NCI-H2171 treated with DMSO at 0.1 percent for 48 hours (cell line): Measurements from ENCODE around the gene EGLN1.
A peak's percentile ranks its signal among the peaks of the same experiment; 100 is the strongest.

Source experiments
- DNase-seq: peaks from one replicate; lab custom pipeline; 2025; lab: John Stamatoyannopoulos, UW

The EGLN1 gene

DNA sequence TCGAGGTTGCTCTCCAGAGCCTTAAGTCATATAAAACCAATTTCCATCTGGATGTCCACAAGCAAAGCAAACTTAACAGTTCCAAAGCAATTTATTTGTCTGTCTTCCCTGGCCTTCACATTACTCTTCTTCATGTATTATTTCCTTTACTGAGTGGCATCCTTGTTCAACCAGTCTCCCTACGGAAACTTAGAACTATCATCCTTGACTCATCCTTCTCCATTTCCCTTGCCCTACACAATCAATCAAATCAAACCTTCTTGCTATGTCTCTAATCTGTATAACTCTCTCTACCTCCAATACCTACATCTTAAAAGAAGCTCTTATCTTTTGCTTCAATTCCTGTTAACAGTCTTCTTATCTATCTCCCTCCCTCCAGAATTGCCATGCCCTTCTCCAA lies 25.4 kb downstream of the EGLN1 start:
- no peak for DNase-seq

DNA sequence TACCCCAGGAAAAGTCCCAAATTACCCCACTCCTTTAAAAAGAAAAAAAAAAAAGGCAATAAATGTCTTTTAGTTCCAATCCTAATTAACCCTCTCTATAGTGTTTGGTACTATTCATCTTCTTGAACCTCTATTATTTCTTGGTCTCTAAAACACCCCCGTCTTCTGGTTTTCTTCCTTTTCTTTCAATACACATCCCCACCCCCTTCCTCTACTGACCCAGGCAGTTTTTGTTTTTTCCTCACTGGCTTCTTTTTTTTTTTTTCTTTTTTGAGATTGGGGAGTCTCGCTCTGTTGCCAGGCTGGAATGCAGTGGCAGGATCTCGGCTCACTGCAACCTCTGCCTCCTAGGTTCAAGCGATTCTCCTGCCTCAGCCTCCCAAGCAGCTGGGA lies 26.1 kb downstream of the EGLN1 start:
- DNase-seq: no peak

DNA sequence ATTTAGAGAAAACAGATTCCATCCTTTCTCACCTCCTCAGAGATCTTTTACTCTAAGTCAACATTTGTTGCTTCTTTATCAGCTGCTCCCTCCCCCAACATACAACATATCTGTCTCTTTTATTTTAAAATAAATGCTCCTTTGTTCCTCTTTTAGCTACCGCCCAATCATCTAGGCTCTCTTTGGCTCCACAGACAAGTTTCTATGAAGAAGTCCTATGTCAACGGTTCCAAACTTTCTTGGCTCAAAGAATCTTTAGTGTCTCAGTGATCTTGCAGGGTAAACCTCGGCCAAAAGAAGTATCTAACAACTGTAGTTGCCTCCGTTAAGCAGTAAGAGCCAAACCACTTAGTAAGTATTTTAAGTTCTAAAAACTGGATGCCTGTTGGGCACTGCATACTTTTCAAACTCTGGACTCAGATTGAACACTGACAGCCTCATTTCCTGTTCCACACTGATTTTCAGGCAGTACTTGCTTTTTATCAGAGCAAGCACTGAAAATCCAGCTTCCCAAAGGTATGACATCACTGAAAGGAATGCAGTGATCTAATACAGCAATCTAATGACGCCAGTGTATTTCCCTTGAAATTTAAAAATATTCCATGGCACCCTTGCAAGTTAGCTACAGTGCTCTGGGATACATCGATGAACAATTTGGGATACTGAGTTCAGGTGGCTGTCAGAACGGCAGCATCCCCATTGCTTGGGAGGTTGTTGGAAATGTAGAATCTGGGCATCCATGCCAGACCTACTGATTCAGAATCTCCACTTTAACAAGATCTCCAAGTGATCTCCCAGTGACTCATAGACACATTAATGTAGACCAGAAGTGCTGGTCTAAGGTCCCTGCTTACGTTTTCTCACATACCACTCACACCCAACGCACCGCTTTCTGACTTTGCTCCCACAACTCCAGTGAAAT lies 26.8 kb downstream of the EGLN1 start:
- no peak for DNase-seq

DNA sequence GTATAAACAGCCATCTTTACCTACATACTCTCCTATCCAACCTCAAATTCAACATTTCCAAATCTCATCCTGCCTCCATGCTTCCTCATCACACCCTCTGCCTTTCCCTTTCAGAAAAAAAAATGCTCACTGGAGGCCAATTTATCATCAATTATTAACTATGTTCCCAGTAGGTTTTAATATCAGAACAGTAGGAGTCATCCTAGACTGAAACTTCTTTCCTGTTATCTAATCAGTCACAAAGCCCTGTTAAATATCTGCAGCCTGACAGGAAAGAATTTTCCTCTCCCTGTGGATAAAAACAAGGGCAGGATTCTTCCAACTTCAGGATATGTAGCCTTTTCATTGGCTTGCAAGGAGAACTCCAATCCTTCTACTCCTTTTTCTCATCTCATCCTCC lies 28.4 kb downstream of the EGLN1 start:
- DNase-seq: no peak

DNA sequence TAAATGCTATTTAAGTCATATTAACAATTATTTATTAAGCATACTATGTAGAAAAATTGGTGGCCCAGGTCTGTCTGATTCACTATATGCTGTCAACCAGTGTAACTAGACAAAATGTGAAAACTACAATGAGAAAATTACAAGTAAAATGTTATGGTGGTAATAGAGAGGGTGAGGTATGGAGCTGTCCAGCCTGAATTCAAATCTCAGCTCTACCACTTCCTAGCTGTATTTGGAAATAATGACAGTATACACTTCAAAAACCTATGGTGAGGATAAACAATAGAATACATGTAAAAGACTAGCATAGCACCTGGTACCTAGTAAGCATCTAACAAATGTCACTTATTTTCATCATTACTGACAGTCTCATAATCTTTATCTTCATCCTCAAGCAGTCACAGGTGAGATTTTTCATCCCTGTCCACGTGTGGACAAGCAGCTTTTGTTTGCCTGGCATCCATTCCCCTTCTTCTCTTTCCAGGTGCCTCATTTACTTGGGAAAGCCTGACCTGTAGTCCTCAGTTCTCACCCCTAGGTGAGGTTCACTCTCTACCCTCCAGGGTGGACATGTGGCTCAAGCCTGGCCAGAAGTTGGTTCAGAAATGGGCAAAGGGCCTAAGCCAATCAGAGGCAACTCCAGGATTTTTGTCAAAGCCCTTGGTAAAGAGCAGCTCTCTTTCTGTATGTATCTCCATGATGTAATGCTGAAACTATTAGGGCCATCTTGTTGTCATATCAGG lies 29.5 kb downstream of the EGLN1 start:
- no peak for DNase-seq

DNA sequence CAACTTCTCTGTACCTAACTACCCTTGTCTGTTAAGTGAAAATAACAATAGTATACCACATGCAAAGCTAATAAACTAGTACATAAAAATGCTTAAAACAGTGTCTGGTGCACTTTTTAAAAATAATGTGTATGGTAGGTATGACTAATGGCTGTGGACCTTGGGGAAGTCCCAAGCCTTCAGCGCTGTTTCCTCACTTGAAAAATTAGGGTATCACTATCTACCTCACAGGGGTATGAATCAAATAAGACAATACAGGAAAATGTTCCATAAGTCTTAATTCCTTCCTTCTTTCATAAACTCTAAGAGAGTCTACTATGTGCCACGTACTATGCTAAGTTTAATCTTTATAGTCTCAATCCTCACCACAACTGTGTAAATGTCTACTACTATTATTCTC lies 32.0 kb downstream of the EGLN1 start:
- DNase-seq: no peak

DNA sequence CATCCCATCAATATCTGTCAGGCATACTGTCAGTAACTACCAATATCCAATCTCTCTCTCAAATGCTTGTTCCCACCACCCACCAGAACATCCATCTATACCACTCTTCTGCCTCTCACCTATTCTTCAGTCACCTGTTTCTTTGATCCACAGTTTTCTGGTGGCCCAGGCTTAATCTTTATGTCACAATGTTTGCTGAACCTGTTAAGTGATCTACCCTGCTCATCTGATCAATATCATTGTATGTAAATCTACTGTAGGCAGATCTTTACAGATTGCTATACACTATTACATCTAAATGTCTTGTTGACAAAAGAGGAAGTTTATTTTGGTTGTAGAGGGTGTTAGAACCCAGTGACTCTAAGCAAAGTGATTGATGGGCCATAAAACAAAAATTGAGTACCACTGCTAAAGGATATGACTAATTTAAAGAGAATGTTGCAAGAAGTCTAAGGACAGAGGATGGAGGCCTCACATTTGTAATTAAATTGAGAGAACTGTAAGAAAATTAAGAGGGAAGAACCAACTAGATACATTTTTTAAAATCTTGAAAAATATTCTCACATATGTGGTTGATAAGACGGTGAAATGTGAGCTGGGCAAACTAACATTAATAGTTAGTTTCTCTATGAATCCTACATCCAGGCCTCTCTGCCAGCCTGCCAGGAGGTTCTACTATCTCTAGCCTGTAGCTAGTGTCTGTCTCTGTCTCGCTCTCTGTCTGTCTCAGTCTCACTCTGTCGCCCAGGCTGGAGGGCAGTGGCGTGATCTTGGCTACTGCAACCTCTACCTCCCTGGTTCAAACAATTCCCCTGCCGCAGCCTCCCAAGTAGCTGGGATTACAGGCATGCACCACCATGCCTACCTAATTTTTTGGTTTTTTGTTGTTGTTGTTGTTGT lies 34.1 kb downstream of the EGLN1 start:
- no peak for DNase-seq

DNA sequence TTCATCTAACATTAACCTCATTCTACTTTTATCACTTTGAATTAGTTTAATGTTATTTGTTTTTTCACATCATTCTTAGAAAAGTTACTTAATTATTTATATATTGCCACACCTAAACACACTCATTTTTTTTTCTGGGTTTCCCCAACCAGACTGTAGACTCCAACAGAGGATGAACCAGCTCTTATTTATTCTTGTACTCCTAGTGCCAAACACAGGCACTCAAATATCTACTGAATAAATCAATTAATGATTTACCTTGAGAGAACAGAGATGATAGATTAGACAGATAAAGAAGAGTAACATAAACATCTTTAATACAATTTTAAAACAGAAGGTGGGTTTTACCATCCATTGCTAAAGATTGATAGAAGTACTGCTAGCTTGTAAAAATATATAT lies 35.6 kb downstream of the EGLN1 start:
- DNase-seq: no peak

DNA sequence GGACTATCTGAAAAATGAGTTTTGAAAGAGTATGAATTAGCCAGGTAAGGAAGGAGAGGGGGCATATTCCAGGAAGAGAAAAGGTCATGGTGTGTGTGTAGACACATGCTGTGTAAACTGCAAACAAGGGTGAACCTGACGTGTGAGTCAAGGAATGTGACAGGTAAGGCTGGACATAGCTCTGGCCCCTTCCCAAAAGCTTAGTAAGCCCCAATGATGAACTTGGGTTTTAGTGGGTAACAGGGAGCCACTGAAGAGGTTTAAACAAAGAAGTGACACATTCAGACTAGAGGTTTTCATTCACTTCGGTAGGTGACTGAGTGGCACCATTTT lies 36.7 kb downstream of the EGLN1 start:
- DNase-seq: no peak

DNA sequence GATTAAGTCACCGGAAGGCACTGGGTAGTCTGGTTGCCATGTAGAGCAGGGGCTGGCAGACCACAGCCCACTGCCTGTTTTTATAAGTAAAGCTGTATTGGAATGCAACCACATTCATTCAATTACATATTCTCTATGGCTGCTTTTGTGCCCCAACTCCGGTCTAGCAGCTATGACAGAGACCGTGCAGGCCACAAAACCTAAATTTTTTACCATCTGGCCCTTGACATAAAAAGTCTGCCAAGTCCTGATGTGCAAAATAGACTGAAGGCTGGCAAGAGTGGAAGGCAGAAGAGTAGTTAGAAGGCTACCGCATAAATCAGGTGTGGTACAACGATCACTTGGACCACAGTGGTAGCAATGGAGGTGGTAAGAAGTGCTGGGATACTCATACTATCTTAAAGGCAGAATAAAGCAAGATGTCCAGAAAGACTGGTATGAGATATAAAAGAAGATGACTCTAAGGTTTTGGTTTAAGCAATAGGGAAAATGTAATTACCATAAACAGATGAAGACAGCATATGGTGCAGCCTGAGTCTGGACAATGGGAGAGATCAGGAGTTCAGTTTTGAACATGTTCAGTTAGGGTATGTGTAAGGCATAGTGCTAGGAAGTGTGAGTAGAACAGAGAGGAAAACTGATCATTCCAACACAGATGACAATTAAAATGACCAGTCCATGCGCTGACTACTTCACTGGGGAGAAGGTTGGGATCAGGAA lies 37.2 kb downstream of the EGLN1 start:
- DNase-seq: peak; percentile 9

DNA sequence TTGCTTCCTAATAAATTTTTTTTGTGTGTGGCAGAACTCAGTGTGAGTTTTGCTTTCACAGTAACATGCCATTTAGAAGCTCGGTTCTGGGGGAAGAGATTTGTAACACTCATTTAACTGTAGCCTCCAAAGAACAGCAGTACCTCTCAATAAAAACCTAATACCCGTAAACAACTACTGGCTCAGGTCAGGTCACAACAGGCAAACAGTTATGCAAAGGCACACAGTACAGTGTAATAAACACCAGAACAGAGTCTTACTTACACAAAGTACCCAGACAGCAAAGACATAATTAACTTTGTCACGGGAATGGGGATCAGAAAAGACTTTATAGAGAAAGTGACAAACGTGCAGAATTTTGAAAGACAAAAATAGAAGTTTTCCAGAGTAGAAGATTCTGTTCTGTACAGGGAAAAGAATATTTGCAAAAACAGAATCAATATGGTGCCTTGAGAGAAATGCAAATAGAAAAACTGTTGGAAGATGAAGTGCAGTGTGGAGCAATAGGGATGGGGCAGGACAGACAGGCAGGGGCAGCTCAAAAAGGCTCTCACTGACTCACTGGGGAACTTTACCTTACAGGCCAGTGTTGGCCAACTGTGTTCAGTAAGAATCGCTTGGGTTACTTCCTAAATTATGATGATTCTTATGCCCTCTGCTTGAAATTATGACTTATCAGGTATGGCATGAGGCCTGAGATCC lies 38.8 kb downstream of the EGLN1 start:
- DNase-seq: peak; percentile 46

DNA sequence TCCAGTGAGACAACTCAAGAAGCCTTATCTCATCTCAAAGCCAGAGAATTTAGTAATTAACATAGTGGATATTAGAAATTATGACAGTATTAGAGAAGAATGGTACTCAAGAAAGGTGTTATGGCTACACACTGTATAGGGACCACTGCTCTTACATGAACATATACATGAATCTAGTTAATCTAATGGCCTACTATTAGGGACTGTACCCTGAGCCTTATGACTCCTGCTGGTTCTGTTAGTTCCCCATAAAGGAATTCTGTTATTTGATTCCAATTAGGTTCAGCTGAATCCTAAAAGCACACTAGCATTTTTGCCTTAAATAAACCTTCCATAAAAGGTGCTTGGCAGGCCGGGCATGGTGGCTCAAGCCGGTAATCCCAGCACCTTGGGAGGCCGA lies 39.7 kb downstream of the EGLN1 start:
- DNase-seq: no peak

DNA sequence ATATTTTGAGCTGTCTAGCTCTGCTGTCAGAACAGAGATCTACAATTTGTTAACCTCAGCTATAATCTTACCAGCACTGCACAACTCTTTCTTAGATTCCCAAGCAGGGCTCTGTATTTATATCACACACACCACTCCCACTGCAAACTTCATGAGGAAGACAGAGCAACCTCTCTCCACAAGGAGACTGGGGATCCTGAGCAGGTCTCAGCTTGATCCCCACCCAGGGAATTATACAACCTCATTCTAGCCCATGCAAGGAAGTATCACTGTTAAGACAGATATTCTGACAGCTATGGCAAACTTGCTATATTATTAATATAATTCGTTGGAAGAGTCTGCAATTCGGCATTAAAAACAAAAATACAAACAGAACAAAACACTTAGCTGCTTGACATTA lies 40.4 kb downstream of the EGLN1 start:
- DNase-seq: no peak

DNA sequence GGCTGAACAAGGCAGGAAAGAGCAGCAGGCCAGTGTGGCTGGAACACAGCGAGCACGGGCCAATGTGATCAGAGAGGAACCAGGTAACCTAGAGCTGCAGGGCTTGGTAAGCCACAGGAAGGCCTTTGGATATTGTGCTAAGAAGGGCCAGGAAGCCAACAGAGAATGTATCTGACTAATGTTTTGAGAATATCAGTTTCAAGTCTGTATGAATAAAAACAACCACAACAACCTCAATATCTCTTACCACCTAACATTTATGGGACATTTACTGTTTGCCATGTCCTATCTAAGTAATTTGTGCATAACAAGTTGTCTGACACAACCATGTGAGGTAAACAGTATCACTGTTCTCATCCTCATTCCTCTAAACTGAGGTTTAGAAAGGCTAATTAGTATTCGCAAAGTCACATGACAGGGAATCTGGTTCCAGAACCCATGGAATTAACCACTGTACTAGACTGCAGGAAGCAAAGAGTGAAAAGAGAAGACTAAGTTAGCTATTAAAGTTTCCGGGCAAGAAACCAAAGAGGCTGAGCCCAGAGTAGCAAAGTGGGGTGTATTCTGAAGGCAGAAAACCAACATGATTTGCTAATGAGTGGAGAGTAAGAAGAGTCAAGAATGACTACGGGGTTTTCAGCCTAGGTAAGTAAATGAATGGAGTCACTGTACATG lies 45.1 kb downstream of the EGLN1 start:
- no peak for DNase-seq

DNA sequence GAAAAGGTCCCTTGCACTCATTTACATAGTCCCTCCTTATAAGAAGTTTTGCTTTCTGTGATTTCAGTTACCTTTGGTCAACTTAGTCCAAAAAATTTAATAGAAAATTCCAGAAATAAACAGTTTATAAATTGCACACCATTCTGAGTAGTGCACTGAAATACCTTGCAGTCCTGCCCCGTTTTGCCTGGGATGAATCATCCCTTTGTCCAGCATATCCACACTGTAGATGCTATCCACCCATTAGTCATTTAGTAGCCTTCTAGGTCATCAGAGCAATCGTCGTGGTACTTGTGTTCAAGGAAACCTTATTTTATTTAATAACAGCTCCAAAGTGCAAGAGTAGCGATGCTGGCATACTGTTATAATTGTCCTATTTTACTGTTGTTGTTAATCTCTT lies 46.0 kb downstream of the EGLN1 start:
- DNase-seq: no peak

DNA sequence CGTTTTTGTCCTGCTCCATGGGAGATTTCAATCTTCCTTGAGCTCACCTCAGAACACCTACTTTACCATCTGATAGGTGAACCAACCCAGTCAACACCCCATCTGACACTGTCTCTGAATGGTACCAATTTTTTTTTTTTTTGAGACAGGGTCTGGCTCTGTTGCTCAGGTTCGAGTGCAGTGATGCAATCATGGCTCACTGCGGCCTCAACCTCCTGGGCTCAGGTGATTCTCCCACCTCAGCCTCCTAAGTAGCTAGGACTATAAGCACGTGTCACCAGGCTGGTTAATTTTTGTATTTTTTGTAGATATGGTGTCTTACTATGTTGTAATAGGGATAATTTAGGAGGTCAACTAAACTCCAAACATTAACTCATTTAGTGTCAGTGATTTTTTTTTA lies 47.7 kb downstream of the EGLN1 start:
- no peak for DNase-seq

DNA sequence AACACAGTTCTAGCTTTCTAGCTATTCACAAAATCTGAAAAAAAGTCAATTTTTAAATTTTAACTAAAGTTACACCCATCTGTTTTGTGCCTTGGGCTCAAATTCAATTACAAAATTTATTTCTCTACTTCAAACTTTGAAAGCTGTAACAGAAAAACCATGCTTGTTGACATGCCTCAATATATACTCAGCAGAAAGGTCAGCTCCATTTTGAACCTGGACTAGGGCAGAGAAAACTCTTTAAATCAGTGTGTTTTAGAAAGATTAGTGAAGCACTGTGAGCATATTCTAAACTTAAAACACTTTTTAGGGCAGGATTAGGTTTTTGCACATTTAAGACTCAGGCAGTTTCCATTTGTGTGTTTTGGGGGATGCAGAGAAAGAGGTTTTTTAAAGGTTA lies 49.6 kb downstream of the EGLN1 start:
- no peak for DNase-seq

DNA sequence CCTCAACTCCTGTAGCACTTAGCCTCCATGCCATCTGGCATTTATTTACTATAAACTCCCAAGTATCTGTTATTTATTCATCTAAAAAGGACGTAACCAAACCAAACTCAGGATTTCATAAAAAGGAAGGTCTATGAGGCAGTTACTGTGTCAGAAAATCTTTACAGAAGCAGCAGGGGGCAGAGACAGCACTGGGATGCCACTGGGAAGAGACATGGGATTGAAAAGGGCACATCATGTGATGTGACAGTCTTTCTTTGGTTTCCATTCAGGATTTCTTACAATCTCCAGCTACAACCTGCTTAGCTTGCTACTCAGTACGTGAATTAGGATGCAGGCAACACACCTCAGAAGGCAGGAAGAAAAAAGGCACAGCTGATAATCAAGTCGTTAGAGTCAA lies 52.8 kb downstream of the EGLN1 start:
- DNase-seq: no peak

DNA sequence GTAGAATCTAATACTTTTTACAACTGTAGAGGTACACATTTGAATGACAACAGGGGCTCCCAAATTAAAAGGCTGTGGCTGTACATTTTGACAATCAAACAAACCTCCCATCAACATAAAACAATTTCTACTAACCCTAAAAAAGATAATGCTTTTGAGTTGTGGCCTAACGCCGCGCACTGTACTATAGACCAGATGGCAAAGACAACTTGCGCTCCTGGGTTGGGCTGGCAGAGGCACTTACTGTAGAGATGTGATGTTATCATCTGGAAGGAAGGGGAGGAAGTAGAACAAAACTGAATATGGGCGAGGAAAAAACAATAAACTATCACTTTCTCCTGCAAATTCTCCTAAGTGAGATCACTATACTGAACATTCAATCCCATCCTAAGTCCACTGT lies 57.9 kb downstream of the EGLN1 start:
- DNase-seq: no peak

DNA sequence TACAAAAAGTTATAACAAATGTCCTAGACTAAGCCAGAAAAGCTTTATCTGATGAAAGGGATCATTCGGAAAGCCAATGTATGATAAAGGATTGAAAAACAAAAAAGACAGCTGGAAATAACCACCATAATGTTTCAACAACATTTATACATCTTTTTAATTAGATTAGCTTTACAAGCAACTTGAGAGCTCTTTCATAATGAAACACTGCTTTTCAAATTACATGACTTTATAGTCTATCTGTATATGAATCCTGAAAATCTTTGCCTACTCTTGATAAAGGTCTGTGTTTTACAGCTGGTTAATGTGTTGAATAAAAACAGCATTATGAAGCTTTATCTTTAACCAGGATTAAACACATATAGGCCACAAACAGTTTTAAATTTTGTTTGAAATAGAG lies 58.5 kb downstream of the EGLN1 start:
- DNase-seq: no peak

DNA sequence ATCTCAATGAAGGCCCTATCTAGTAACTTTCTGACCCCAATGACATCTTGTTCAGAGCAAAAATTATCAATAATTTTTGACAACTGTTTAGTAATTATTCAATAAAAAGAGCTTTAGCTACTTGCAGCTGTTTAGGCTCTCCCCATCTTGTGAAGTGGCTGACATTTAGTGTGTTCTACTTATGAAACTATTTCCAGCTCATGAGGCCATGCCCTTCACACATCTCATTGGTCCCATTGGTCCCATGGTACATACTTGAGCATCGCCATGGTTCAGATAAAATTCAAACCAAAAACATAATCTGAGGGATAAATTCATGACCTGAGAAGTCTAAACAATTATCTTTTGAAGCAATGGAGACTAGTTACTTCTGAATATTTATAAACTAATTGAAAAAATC lies 59.8 kb downstream of the EGLN1 start:
- DNase-seq: no peak
